Parathyroid adenoma (tissue), 2 donors: ENCODE data around the gene PHYKPL.

Experiments used
- H2AFZ ChIP-seq: fragments of 300-600 bp; sonication (generic); one replicate; pipeline ENCODE4 v1.7.0; 2017; ENCODE audit warnings: antibody characterized with exemption, mild to moderate bottlenecking
- H3K27ac ChIP-seq: fragments of 300-600 bp; sonication (generic); one replicate; pipeline ENCODE4 v1.7.0; 2017
- H3K27me3 ChIP-seq: fragments of 300-600 bp; sonication (generic); one replicate; pipeline ENCODE4 v1.7.0; 2017; ENCODE audit warnings: low read length; ENCODE audit not compliant: control insufficient read depth, insufficient read depth
- H3K36me3 ChIP-seq: fragments of 300-600 bp; sonication (generic); one replicate; pipeline ENCODE4 v1.7.0; 2017; ENCODE audit warnings: low read length; ENCODE audit not compliant: control insufficient read depth, insufficient read depth
- H3K4me1 ChIP-seq: fragments of 300-600 bp; sonication (generic); one replicate; pipeline ENCODE4 v1.7.0; 2017; ENCODE audit warnings: control low read depth
- H3K4me2 ChIP-seq: fragments of 300-600 bp; sonication (generic); one replicate; pipeline ENCODE4 v1.7.0; 2017; ENCODE audit warnings: low read length
- H3K4me3 ChIP-seq: fragments of 300-600 bp; sonication (generic); one replicate; pipeline ENCODE4 v1.7.0; 2017; ENCODE audit warnings: low read depth, low read length
- H3K79me2 ChIP-seq: fragments of 300-600 bp; sonication (generic); one replicate; pipeline ENCODE4 v1.7.0; 2017; ENCODE audit warnings: control low read depth
- H3K9ac ChIP-seq: fragments of 300-600 bp; sonication (generic); one replicate; pipeline ENCODE4 v1.7.0; 2017; ENCODE audit warnings: mild to moderate bottlenecking
- H3K9me3 ChIP-seq: fragments of 300-600 bp; sonication (generic); one replicate; pipeline ENCODE4 v1.7.0; 2017; ENCODE audit warnings: low read length; ENCODE audit not compliant: control insufficient read depth
- CTCF ChIP-seq: fragments of 300-600 bp; sonication (generic); IDR thresholded peaks from one replicate; pipeline ENCODE4 v1.7.0; 2017; ENCODE audit warnings: antibody characterized with exemption, mild to moderate bottlenecking
- donor health status: primary hyperparathyroidism.

The PHYKPL gene

GRCh38 chr5:178216779-178217178, 15.8 kb downstream of the PHYKPL start:
- Histone ChIP-seq H3K9me3 (no peaks in the 10 kb centered on the region), H3K27me3 (no peaks in the 10 kb centered on the region), H3K4me2 (no peak overlapping the region), H3K27ac (no peak overlapping the region), H3K4me3 (no peak overlapping the region), H3K79me2 (peaks cover 2% of the 10 kb centered on the region), H3K4me1 (no peaks in the 10 kb centered on the region), H3K36me3 (no peaks in the 10 kb centered on the region), H2AFZ (no peak overlapping the region), H3K9ac (no peak overlapping the region)
- no peak for TF ChIP-seq CTCF

- Histone ChIP-seq H3K36me3 (no peaks in the 10 kb centered on the region), H3K4me3 (no peak overlapping the region), H3K79me2 (peaks cover 2% of the 10 kb centered on the region), H3K27me3 (no peaks in the 10 kb centered on the region), H3K4me2 (no peak overlapping the region), H2AFZ (no peak overlapping the region), H3K4me1 (no peaks in the 10 kb centered on the region), H3K9me3 (no peaks in the 10 kb centered on the region), H3K27ac (no peak overlapping the region), H3K9ac (no peak overlapping the region)
- TF ChIP-seq CTCF = no peak
Measured at GRCh38 chr5:178216088-178216534, 16.5 kb downstream of the PHYKPL start.

DNA sequence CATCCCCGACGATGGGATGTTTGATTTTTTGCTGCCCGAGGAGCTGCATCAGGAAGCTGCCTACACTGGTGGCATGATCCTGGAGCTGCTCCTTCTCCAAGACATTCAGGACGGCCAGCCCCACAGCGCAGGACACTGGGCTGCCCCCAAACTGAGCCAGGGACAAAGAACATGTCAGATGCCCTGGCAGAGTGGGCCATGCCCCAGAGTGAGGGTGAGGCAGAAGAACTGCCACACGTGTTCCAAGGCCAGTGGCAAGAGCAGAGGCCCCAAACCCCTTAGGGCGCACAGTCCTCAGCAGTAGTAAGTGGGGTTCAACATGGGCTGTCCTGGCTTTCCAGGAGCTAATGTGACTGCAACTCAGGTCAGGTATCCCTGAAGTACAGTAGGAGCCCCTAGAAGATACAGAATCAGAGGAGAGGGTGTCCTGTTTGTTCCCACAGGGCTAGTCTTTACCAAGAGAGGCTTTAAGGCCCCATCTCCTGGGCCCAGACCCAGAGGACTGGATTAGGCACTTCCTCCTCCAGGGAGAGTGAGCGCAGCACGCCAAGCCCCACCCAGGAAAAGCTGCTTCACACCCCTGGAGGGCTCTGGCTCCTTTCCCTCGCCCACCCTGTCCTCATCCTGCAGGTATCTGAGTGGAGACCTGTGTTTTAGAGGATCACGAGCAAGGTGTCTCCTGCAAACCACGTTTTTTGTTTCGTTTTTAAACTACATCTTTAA, 17.2 kb downstream of the PHYKPL start:
- Histone ChIP-seq H3K79me2 (peaks cover 2% of the 10 kb centered on the region), H3K4me1 (no peaks in the 10 kb centered on the region), H3K36me3 (no peaks in the 10 kb centered on the region), H3K9me3 (no peaks in the 10 kb centered on the region), H3K4me2 (no peak overlapping the region), H3K9ac (no peak overlapping the region), H3K27me3 (no peaks in the 10 kb centered on the region), H3K4me3 (no peak overlapping the region), H3K27ac (no peak overlapping the region), H2AFZ (no peak overlapping the region)
- no peak for TF ChIP-seq CTCF

GRCh38 chr5:178214160-178214803, 18.3 kb downstream of the PHYKPL start:
- Histone ChIP-seq H3K36me3 (no peaks in the 10 kb centered on the region), H2AFZ (no peak overlapping the region), H3K4me2 (no peak overlapping the region), H3K4me1 (no peaks in the 10 kb centered on the region), H3K9ac (no peak overlapping the region), H3K27ac (no peak overlapping the region), H3K79me2 (peaks cover 2% of the 10 kb centered on the region), H3K4me3 (no peak overlapping the region), H3K9me3 (no peaks in the 10 kb centered on the region), H3K27me3 (no peaks in the 10 kb centered on the region)
- no peak for TF ChIP-seq CTCF
